ENCODE data around the gene UEVLD. TPM values are rescaled to one million over a fixed set of nuclear protein-coding genes. Genes with fewer than 3 reads are reported as not detected.

The UEVLD gene
- total and polyA plus RNA-seq, 9 of the 15 experiments (the other 6 are each of a cell fraction or from before 2014, with no cell fraction given), result 4.7 to 12.6 (median 7.4) TPM

DNA sequence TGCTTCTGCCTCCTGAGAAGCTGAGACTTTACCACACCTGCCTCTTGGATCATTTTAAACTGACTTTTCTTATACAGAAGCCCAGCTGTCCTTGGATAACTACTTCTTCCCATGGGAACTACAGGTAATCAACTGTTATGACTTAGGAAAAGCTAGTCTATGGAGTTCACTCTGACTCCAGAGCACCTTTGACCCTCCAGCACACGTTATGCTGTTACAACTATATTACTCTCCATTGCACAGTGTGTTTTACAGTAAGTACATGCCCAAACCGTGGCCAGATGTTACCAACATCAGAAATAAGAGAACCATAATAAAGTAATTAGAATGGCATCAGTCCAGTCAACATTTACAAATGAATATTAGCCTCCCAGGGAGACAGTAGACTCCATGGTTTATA is 40.5 kb downstream of the UEVLD start (continued):
- TF ChIP-seq, protein P1, sequence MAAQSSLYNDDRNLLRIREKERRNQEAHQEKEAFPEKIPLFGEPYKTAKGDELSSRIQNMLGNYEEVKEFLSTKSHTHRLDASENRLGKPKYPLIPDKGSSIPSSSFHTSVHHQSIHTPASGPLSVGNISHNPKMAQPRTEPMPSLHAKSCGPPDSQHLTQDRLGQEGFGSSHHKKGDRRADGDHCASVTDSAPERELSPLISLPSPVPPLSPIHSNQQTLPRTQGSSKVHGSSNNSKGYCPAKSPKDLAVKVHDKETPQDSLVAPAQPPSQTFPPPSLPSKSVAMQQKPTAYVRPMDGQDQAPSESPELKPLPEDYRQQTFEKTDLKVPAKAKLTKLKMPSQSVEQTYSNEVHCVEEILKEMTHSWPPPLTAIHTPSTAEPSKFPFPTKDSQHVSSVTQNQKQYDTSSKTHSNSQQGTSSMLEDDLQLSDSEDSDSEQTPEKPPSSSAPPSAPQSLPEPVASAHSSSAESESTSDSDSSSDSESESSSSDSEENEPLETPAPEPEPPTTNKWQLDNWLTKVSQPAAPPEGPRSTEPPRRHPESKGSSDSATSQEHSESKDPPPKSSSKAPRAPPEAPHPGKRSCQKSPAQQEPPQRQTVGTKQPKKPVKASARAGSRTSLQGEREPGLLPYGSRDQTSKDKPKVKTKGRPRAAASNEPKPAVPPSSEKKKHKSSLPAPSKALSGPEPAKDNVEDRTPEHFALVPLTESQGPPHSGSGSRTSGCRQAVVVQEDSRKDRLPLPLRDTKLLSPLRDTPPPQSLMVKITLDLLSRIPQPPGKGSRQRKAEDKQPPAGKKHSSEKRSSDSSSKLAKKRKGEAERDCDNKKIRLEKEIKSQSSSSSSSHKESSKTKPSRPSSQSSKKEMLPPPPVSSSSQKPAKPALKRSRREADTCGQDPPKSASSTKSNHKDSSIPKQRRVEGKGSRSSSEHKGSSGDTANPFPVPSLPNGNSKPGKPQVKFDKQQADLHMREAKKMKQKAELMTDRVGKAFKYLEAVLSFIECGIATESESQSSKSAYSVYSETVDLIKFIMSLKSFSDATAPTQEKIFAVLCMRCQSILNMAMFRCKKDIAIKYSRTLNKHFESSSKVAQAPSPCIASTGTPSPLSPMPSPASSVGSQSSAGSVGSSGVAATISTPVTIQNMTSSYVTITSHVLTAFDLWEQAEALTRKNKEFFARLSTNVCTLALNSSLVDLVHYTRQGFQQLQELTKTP (IDR thresholded peaks at IDR 0.05; ENCODE audit: low read depth in 1 of 2, partially characterized antibody in 2 of 2), result no peak
- TF ChIP-seq, protein P2, sequence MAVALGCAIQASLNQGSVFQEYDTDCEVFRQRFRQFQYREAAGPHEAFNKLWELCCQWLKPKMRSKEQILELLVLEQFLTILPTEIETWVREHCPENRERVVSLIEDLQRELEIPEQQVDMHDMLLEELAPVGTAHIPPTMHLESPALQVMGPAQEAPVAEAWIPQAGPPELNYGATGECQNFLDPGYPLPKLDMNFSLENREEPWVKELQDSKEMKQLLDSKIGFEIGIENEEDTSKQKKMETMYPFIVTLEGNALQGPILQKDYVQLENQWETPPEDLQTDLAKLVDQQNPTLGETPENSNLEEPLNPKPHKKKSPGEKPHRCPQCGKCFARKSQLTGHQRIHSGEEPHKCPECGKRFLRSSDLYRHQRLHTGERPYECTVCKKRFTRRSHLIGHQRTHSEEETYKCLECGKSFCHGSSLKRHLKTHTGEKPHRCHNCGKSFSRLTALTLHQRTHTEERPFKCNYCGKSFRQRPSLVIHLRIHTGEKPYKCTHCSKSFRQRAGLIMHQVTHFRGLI (CRISPR knock-in tag; IDR thresholded peaks at IDR 0.05), result no peak
- TF ChIP-seq ZNF551 (CRISPR knock-in tag; IDR thresholded peaks at IDR 0.05) (no peak), KLF1 (tag; IDR thresholded peaks at IDR 0.05) (no peak)
